Tongue (tissue), 3 donors: ENCODE data around the gene ANKRD49. TPM values are rescaled to one million over a fixed set of nuclear protein-coding genes. Genes with fewer than 3 reads are reported as not detected.

Experiments
- DNase-seq: peaks from one replicate; pipeline ENCODE4 v3.0.0-alpha.2; 2015
- small RNA-seq: library from RNA; depleted of rRNA; stranded (forward); fragments of <200 nt; gene quantifications from one replicate; pipeline ENCODE3, GENCODE V24; 2014; ENCODE audit warnings: low replicate concordance
- total RNA-seq: library from RNA; depleted of rRNA; stranded (reverse); fragments of >200 nt; gene quantifications from one replicate; pipeline ENCODE4 v1.2.3, GENCODE V29; 2014

ANKRD49 gene
- total RNA-seq, 1 donor from 2014 or later, result 19.8 TPM

DNA sequence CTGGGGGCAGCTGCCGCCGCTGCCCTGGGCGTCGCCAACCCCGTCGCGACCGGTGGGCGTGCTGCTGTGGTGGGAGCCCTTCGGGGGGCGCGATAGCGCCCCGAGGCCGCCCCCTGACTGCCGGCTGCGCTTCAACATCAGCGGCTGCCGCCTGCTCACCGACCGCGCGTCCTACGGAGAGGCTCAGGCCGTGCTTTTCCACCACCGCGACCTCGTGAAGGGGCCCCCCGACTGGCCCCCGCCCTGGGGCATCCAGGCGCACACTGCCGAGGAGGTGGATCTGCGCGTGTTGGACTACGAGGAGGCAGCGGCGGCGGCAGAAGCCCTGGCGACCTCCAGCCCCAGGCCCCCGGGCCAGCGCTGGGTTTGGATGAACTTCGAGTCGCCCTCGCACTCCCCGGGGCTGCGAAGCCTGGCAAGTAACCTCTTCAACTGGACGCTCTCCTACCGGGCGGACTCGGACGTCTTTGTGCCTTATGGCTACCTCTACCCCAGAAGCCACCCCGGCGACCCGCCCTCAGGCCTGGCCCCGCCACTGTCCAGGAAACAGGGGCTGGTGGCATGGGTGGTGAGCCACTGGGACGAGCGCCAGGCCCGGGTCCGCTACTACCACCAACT lies 51.0 kb downstream of the ANKRD49 start:
- peak; percentile 32 for DNase-seq

- no peak for DNase-seq
These were observed 51.7 kb downstream of the ANKRD49 start for GRCh38 chr11:94545264-94546161.

GRCh38 chr11:94546162-94546470 lies 52.3 kb downstream of the ANKRD49 start:
- DNase-seq, result no peak

- DNase-seq, result peak; percentile 19
These were observed 53.1 kb downstream of the ANKRD49 start for GRCh38 chr11:94546886-94547285.

- DNase-seq, result no peak
These were observed 55.4 kb downstream of the ANKRD49 start for GRCh38 chr11:94549146-94549545.

Small RNA genes within 50 kb of the gene (small RNA-seq; reads per million reads assigned to genes)
- 0.74 reads per million, percentile 82 among the genes with 10 or more reads in this experiment for gene MIR548L

Other genes with a start within 250 kb of the ANKRD49 start
- gene IZUMO1R, start 189.4 kb upstream of the ANKRD49 start, total RNA-seq, result not detected
- 0.10 TPM for gene GPR83, start 92.6 kb upstream of the ANKRD49 start, total RNA-seq
- 40.7 TPM for gene MRE11, start 140 bp upstream of the ANKRD49 start, total RNA-seq
- not detected for gene C11orf97, start 18.5 kb downstream of the ANKRD49 start, total RNA-seq
- 7.8 TPM for gene FUT4, start 49.9 kb downstream of the ANKRD49 start, total RNA-seq
- gene PIWIL4, start 73.4 kb downstream of the ANKRD49 start, total RNA-seq, result 9.0 TPM